Mesenchymal stem cell (in vitro differentiated cells and primary cell): ENCODE results near the gene TBC1D22A.

Experiments used
- DNase-seq: peaks from one replicate; pipeline ENCODE4 v3.0.0-alpha.2; 2013
- H2AFZ ChIP-seq: one replicate; pipeline ENCODE4 v1.6.1; 2013; ENCODE audit warnings: low read depth, mild to moderate bottlenecking, control low read depth, inconsistent platforms, low read length, moderate library complexity
- H2AK5ac ChIP-seq: 2 replicates; pipeline ENCODE4 v1.6.1; 2013; ENCODE audit warnings: low read length, moderate library complexity, mild to moderate bottlenecking, inconsistent platforms; ENCODE audit not compliant: severe bottlenecking
- H2BK120ac ChIP-seq: one replicate; pipeline ENCODE4 v1.6.1; 2013; ENCODE audit warnings: low read depth, mild to moderate bottlenecking, inconsistent platforms, low read length, moderate library complexity
- H2BK12ac ChIP-seq, 2 experiments: one replicate each; pipeline ENCODE4 v1.6.1; 2013; ENCODE audit warnings: inconsistent platforms in 2 of 2, low read length in 2 of 2, mild to moderate bottlenecking in 2 of 2, moderate library complexity in 2 of 2, control low read depth in 1 of 2
- H2BK15ac ChIP-seq: one replicate; pipeline ENCODE4 v1.6.1; 2013; ENCODE audit warnings: mild to moderate bottlenecking, low read depth, inconsistent platforms; ENCODE audit not compliant: poor library complexity, severe bottlenecking
- H2BK5ac ChIP-seq: 2 replicates; pipeline ENCODE4 v1.6.1; 2013; ENCODE audit warnings: low read depth, mild to moderate bottlenecking, low read length, control low read depth, inconsistent platforms; ENCODE audit not compliant: poor library complexity, severe bottlenecking
- H3K14ac ChIP-seq, 2 experiments: one replicate each; pipeline ENCODE4 v1.6.1; 2013; ENCODE audit warnings: inconsistent platforms in 2 of 2, low read length in 2 of 2, control low read depth in 1 of 2, mild to moderate bottlenecking in 1 of 2, moderate library complexity in 1 of 2
- H3K18ac ChIP-seq, 2 experiments: one replicate each; pipeline ENCODE4 v1.6.1; 2013; ENCODE audit warnings: inconsistent platforms in 2 of 2, low read length in 2 of 2, control low read depth in 1 of 2, low read depth in 1 of 2, mild to moderate bottlenecking in 1 of 2
- H3K23ac ChIP-seq, 2 experiments: one replicate each; pipeline ENCODE4 v1.6.1; 2013; ENCODE audit warnings: inconsistent platforms in 2 of 2, low read length in 2 of 2, mild to moderate bottlenecking in 2 of 2, moderate library complexity in 2 of 2, control low read depth in 1 of 2
- H3K27ac ChIP-seq: 2 replicates; pipeline ENCODE4 v1.5.1; 2013; ENCODE audit warnings: mild to moderate bottlenecking, moderate library complexity, low read length, control low read depth, inconsistent platforms; ENCODE audit not compliant: poor library complexity, severe bottlenecking
- H3K27me3 ChIP-seq, 2 experiments: 2 replicates each; pipeline versions ENCODE4 v1.6.1 to v1.7.0; 2013; ENCODE audit warnings: low read length in 2 of 2, mild to moderate bottlenecking in 2 of 2, moderate library complexity in 2 of 2, control low read depth in 1 of 2, inconsistent platforms in 1 of 2; ENCODE audit not compliant: control insufficient read depth in 1 of 2, insufficient read depth in 1 of 2
- H3K36me3 ChIP-seq, 2 experiments: 2 replicates each; pipeline versions ENCODE4 v1.6.1 to v1.7.0; 2013; ENCODE audit warnings: low read length in 2 of 2, control low read depth in 1 of 2, inconsistent platforms in 1 of 2, low read depth in 1 of 2, mild to moderate bottlenecking in 1 of 2; ENCODE audit not compliant: insufficient read depth in 2 of 2, control insufficient read depth in 1 of 2
- H3K4ac ChIP-seq, 2 experiments: one replicate each; pipeline ENCODE4 v1.6.1; 2013; ENCODE audit warnings: inconsistent platforms in 2 of 2, low read length in 2 of 2, mild to moderate bottlenecking in 2 of 2, moderate library complexity in 2 of 2, control low read depth in 1 of 2, low read depth in 1 of 2
- H3K4me1 ChIP-seq: 2 replicates; pipeline ENCODE4 v1.6.1; 2013; ENCODE audit warnings: low read depth, low read length, control low read depth; ENCODE audit not compliant: control insufficient read depth, insufficient read depth
- H3K4me2 ChIP-seq: 2 replicates; pipeline ENCODE4 v1.6.1; 2013; ENCODE audit warnings: low read length, mild to moderate bottlenecking, inconsistent platforms; ENCODE audit not compliant: poor library complexity, severe bottlenecking
- H3K4me3 ChIP-seq, 2 experiments: 2 replicates each; pipeline versions ENCODE4 v1.5.1 to v1.7.0; 2013; ENCODE audit warnings: low read length in 2 of 2, mild to moderate bottlenecking in 2 of 2, control low read depth in 1 of 2, low read depth in 1 of 2; ENCODE audit not compliant: insufficient read depth in 1 of 2
- H3K79me1 ChIP-seq: replicated peaks from 2 replicates; pipeline ENCODE4 v1.6.1; 2013; ENCODE audit warnings: mild to moderate bottlenecking, control low read depth, low read length, inconsistent platforms; ENCODE audit not compliant: poor library complexity, severe bottlenecking
- H3K9ac ChIP-seq: 2 replicates; pipeline ENCODE4 v1.7.0; 2013; ENCODE audit warnings: mild to moderate bottlenecking, low read length, moderate library complexity
- H3K9me3 ChIP-seq: 2 replicates; pipeline ENCODE4 v1.7.0; 2013; ENCODE audit warnings: mild to moderate bottlenecking, low read length; ENCODE audit not compliant: control insufficient read depth
- H4K8ac ChIP-seq: one replicate; pipeline ENCODE4 v1.6.1; 2013; ENCODE audit warnings: inconsistent platforms, mild to moderate bottlenecking, low read length, moderate library complexity
- H4K91ac ChIP-seq: one replicate; pipeline ENCODE4 v1.6.1; 2013; ENCODE audit warnings: mild to moderate bottlenecking, low read length, inconsistent platforms
- WGBS: methylation state at CpG from one replicate; pipeline ENCODE4 v1.1.7; 2013; ENCODE audit warnings: mixed read lengths; 5-methylcytosine and 5-hydroxymethylcytosine counted together

Gene TBC1D22A

DNA sequence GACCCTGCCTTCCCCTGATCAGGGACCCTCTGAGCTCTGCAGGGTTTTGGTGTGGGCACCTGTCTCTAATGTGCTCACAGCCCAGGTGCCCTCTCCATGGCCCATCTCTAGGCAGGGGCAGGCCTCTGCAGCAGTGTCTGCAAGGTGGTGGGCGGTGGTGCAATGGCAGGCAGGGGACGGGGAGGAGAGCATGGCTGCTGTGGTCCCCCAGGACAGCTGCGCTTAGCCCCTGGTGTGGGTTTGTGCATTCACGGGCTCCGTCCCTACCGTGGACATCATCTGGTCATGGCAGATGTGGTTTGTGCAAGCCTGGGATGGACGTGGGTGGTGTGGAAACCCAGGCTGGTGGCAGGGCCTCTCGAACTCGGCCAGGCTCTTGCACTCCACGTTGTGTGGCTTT lies 443.1 kb downstream of the TBC1D22A start:
- no peak overlapping the region for H2AFZ ChIP-seq
- H2AK5ac ChIP-seq = no peak overlapping the region
- H3K9me3 ChIP-seq = peaks cover 6% of the 10 kb centered on the region
- no peaks in the 10 kb centered on the region for H3K79me1 ChIP-seq
- no peaks in the 10 kb centered on the region for H3K4me1 ChIP-seq
- H3K18ac ChIP-seq = no peak overlapping the region
- H4K91ac ChIP-seq = peak overlapping the region; percentile 18
- H2BK15ac ChIP-seq = no peak overlapping the region
- no peak overlapping the region for H3K9ac ChIP-seq
- WGBS = 78% methylated on average over 10 of the region's 10 CpGs
- peak overlapping the region in 1 of 2 experiments; percentile 15 for H3K4me3 ChIP-seq
- H2BK120ac ChIP-seq = no peak overlapping the region
- H3K36me3 ChIP-seq = no peaks in the 10 kb centered on the region
- no peak for DNase-seq
- H2BK5ac ChIP-seq = no peak overlapping the region
- H3K4me2 ChIP-seq = no peak overlapping the region
- no peak overlapping the region for H4K8ac ChIP-seq
- no peak overlapping the region for H2BK12ac ChIP-seq
- H3K4ac ChIP-seq = no peak overlapping the region
- peaks cover 0 to 67% of the 10 kb centered on the region in 2 experiments for H3K27me3 ChIP-seq
- no peak overlapping the region for H3K14ac ChIP-seq
- H3K27ac ChIP-seq = no peak overlapping the region
- no peak overlapping the region for H3K23ac ChIP-seq

DNA sequence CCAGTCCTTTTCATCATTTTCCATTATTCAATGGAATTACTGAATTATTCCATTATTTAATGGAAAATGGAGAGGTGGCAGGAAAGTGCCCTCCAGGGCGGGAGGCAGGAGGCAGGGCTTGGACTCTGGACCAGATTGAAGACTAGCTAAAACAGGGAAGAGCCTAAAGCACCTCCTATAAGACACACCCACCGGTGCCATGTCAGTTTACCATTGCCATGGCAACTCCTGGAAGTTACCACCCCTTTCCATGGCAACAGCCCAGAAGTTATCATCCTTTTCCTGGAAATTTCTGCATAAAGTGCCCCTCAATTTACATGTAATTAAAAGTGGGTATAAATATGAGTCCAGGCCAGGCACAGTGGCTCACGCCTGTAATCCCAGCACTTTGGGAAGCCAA lies 443.7 kb downstream of the TBC1D22A start:
- WGBS = 84% methylated on average over 3 of the region's 3 CpGs
- Histone ChIP-seq H3K18ac (no peak overlapping the region), H3K9me3 (peaks cover 6% of the 10 kb centered on the region), H3K23ac (no peak overlapping the region), H3K79me1 (no peaks in the 10 kb centered on the region), H3K14ac (no peak overlapping the region), H3K4ac (no peak overlapping the region), H3K4me2 (no peak overlapping the region), H2BK12ac (no peak overlapping the region), H3K9ac (no peak overlapping the region), H2BK120ac (no peak overlapping the region), H4K91ac (no peak overlapping the region), H4K8ac (no peak overlapping the region), H3K4me3 (no peak overlapping the region), H3K27me3 (peaks cover 0 to 61% of the 10 kb centered on the region in 2 experiments), H3K27ac (no peak overlapping the region), H2BK15ac (no peak overlapping the region), H2AFZ (no peak overlapping the region), H3K4me1 (no peaks in the 10 kb centered on the region), H2AK5ac (no peak overlapping the region), H2BK5ac (no peak overlapping the region), H3K36me3 (no peaks in the 10 kb centered on the region)
- DNase-seq = no peak

- Histone ChIP-seq H2BK5ac (no peak overlapping the region), H3K9me3 (peaks cover 6% of the 10 kb centered on the region), H3K4me1 (no peaks in the 10 kb centered on the region), H3K4ac (no peak overlapping the region), H3K14ac (no peak overlapping the region), H4K8ac (no peak overlapping the region), H2BK12ac (no peak overlapping the region), H4K91ac (no peak overlapping the region), H3K36me3 (no peaks in the 10 kb centered on the region), H3K27ac (no peak overlapping the region), H3K4me2 (no peak overlapping the region), H2AK5ac (no peak overlapping the region), H2BK15ac (no peak overlapping the region), H3K18ac (no peak overlapping the region), H3K23ac (no peak overlapping the region), H2BK120ac (no peak overlapping the region), H3K9ac (no peak overlapping the region), H3K27me3 (peaks cover 0 to 55% of the 10 kb centered on the region in 2 experiments), H3K4me3 (no peak overlapping the region), H2AFZ (no peak overlapping the region), H3K79me1 (no peaks in the 10 kb centered on the region)
- 79% methylated on average over 7 of the region's 9 CpGs for WGBS
- no peak for DNase-seq
Measured at GRCh38 chr22:47206666-47207218, 444.3 kb downstream of the TBC1D22A start.

DNA sequence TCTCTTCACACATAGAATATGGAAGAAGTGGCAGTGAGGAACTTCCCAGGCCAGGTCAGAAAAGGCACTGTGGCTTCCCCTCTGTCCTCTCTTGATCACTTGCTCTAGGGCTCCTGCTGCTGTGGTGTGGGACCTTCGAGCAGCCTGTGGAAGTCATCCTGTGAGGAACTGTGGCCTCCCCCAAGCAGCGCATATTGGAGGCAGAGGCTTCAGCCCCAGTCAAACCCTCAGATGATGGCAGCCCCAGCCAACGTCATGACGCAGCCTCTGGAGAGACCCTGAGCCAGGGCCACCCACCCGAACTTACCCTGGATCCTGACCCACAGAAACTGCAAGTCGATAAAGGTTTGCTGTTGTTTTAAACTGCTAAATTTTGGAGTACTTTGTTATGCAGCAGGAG lies 444.9 kb downstream of the TBC1D22A start:
- Histone ChIP-seq H2BK5ac (no peak overlapping the region), H3K23ac (no peak overlapping the region), H3K14ac (no peak overlapping the region), H2AK5ac (no peak overlapping the region), H3K9ac (no peak overlapping the region), H3K4me1 (no peaks in the 10 kb centered on the region), H4K91ac (no peak overlapping the region), H3K79me1 (no peaks in the 10 kb centered on the region), H3K36me3 (no peaks in the 10 kb centered on the region), H3K4me2 (no peak overlapping the region), H4K8ac (no peak overlapping the region), H2BK12ac (no peak overlapping the region), H3K4me3 (no peak overlapping the region), H3K27me3 (peaks cover 0 to 54% of the 10 kb centered on the region in 2 experiments), H3K27ac (no peak overlapping the region), H3K4ac (no peak overlapping the region), H3K9me3 (peaks cover 6% of the 10 kb centered on the region), H2BK120ac (no peak overlapping the region), H2AFZ (no peak overlapping the region), H2BK15ac (no peak overlapping the region), H3K18ac (no peak overlapping the region)
- no peak for DNase-seq
- 74% methylated on average over 6 of the region's 6 CpGs for WGBS
